DMS153 (cell line): ENCODE results near the gene CRYBA2.

Experiments
- DNase-seq: peaks from one replicate; lab custom pipeline; 2025; lab: John Stamatoyannopoulos, UW

The CRYBA2 gene

DNA sequence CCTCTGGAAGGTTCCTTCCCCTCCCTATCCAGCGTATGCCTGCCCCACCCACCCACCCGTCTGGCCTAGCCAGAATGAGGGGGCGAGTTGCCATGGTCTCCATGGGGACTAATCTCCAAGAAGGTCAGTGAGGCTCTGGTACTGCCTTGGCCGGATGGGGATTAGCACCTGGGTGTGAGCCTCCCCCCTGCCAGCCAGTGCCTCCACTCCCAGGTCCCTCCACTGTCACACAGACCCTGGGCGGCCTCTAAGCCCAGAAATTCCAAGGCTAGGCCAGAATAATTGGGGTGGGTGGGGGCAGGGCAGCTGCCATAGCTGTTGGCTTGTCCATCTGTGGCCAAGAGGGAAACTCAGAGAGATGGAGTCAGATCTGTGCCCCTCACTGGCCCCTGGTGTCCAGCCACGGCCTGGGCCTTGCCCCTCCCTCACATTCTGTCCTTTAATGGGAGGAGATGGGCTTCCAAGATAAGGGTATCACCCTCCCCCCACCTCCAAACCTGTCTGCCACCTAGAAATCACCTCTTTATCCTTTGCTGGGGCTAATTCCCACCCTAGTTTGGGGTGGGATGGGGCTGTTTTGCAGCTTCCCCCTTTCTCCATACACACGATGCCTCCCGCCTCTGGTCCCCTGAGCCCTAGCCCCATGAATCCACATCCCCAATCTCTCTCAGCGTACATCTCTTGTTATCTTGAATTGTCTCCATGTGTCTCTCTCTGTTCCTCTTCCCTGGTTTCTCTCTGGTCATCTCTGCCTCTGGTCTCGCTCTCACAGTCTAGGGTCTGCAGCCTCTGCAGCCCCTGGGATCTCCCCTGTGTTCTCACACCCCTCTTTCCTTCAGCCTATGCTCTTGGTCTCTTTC, 6.0 kb upstream of the CRYBA2 start:
- no peak for DNase-seq

DNA sequence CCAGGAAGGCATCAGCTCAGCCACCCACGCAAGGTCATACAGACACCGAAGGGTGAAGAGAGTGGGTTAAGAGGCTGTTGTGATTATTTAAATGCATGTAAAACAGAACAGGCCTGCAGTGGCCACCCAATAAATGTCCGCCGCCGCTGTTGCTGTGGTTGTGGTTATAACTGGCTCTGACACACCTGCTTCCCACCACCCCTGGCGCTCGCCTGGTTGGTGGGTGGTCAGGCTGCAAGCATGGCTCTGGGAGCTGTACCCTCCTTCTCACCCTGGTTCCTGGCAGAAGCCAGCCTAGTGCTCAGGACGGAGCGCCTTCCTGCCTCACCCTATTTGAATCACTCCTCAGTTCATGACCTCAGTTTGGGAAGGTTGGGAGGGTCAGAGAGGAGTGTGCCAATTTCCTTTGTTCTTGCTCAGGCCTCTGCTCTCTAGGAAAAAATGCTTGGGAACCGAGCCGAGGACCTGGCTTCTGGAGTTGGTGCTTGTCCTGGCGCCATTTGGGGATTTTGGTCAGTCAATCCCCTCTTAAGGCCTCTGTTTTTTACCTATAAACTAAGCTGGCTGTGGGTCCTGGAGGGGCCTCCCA, 5.3 kb upstream of the CRYBA2 start:
- DNase-seq = peak; percentile 57

- DNase-seq = peak; percentile 82
These were observed 4.5 kb upstream of the CRYBA2 start for GRCh38 chr2:218997731-218998130.

- DNase-seq = peak; percentile 87
These were observed 3.7 kb upstream of the CRYBA2 start for GRCh38 chr2:218996937-218997336.

GRCh38 chr2:218995972-218996711, 2.9 kb upstream of the CRYBA2 start:
- DNase-seq = peak; percentile 75

DNA sequence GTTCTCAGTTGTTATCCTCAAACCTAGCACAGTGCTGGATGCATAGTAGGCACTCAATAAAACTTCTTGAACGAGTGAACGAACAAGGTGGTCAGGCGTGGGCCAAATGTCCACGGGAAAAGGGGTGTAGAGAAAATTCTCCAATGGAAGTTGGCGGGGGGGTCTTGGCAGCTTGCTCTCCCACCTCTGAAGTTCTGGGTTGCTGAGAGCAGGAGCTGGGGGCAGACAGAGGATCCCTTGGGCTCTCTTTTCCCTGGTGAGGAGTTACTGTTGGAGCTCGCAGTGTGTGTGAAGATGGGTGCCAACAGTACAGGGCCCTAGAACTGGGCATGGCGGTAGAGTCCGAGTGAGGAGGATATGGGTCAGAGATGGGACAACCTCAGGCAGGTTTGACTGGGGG, 2.3 kb upstream of the CRYBA2 start:
- no peak for DNase-seq

DNA sequence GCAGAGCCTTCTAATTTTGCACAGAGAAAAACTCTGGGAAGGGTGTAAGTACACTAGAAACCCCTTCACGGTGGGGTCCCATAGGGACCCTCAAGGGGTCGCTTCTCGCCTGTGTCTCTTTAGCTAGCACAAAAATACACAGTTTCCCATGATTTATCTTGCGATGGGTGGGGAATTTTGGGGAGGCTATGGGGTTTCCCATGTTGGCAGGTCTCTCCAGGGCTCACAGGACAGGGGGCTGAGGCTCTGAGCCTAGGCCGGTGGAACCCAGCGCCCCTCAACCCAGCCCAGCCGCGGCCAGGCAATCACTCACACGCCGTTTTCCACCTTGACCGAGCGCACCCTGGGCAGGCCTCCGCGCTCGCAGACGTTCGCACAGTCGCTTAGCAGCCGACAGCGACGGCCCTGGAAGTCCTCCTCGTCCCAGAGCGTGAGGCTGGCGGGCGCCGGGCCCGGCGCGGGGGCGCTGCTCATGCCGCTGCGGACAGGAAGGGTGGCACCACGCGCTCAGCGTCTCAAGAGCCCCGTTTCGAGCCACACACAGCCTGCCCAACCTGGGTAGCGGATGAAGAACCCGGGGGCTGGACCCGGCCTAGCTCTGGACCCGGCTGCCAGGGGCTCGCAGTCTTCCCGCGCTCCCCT, 398 bp downstream of the CRYBA2 start:
- DNase-seq = no peak

- DNase-seq = no peak
These were observed 1.0 kb downstream of the CRYBA2 start for GRCh38 chr2:218992196-218992595.

- no peak for DNase-seq
These were observed 1.5 kb downstream of the CRYBA2 start for GRCh38 chr2:218991674-218992168.

DNA sequence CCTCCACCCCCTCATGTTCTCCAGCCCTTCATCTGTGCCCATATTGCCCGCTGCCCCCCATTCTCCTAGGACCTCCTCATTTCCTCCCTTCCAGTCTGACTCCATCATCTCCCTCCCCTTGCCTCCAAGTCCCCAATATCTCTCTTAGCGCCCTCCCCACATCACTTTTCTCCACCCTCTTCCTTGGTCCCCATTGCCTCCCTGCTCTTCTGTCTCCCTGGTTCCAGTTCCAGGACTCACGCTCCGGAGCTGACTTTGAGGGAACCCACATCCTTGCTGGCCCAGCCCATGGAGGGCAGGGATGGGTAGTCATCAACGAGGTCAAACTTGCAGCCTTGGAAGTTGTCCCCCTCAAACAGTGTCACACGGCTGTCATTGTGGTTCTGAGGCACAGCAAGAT, 2.6 kb downstream of the CRYBA2 start:
- no peak for DNase-seq

GRCh38 chr2:218990052-218990451, 3.2 kb downstream of the CRYBA2 start:
- no peak for DNase-seq

GRCh38 chr2:218988650-218989049, 4.6 kb downstream of the CRYBA2 start:
- DNase-seq = no peak

GRCh38 chr2:218988164-218988563, 5.1 kb downstream of the CRYBA2 start:
- DNase-seq = no peak

- DNase-seq = no peak
These were observed 7.0 kb downstream of the CRYBA2 start for GRCh38 chr2:218986148-218986761.

GRCh38 chr2:218985325-218986091, 7.7 kb downstream of the CRYBA2 start:
- DNase-seq = no peak

GRCh38 chr2:218985021-218985324, 8.2 kb downstream of the CRYBA2 start, which contains the start of gene FEV:
Gene FEV (minus strand): TSS chr2:218985184. CDS start chr2:218985075, 109 bp downstream.
- no peak for DNase-seq

GRCh38 chr2:218984239-218985020, 8.8 kb downstream of the CRYBA2 start:
- DNase-seq = no peak

DNA sequence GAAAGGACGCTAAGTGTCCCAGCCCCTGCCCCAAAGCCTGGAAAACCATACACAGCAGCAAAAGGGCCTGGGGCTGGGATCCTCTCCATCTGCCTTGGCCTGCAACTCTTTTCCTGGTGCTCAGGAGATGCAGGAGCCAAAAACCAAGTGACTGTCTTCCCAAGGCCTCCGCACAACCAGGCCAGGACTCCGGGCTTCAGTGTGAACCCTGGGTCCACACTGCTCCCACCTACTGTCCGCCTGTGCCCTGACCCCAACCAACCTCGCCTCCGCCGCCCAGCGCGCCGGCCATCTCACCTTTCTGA, 9.3 kb downstream of the CRYBA2 start:
- no peak for DNase-seq

GRCh38 chr2:218983263-218983933, 9.8 kb downstream of the CRYBA2 start:
- DNase-seq = no peak
